Liver (tissue), 9 donors: Measurements from ENCODE around the gene KAZALD1. TPM values are rescaled to one million over a fixed set of nuclear protein-coding genes. Genes with fewer than 3 reads are reported as not detected.

ENCODE experiments used
- DNase-seq: peaks from one replicate; pipeline ENCODE4 v3.0.0-alpha.2; 2017; ENCODE audit warnings: low spot score
- H3K27ac ChIP-seq, 2 donors: one replicate each; pipeline ENCODE4 v1.7.0; 2013; ENCODE audit warnings: inconsistent platforms in 2 of 2, low read length in 2 of 2, control low read depth in 1 of 2, low read depth in 1 of 2, mild to moderate bottlenecking in 1 of 2
- H3K27me3 ChIP-seq, 4 donors: one replicate each; pipeline versions ENCODE4 v1.6.1 to v1.7.0; 2013; ENCODE audit warnings: low read length in 3 of 4, inconsistent platforms in 1 of 4, mild to moderate bottlenecking in 1 of 4, moderate library complexity in 1 of 4; ENCODE audit not compliant: control insufficient read depth in 4 of 4, insufficient read depth in 4 of 4
- H3K36me3 ChIP-seq, 4 donors: one replicate each; pipeline versions ENCODE4 v1.6.1 to v1.7.0; 2013; ENCODE audit warnings: low read length in 3 of 4, mild to moderate bottlenecking in 3 of 4, low read depth in 1 of 4, moderate library complexity in 1 of 4; ENCODE audit not compliant: control insufficient read depth in 4 of 4, insufficient read depth in 3 of 4
- H3K4me1 ChIP-seq, 4 donors: one replicate each; pipeline versions ENCODE4 v1.6.1 to v1.7.0; 2013; ENCODE audit warnings: low read length in 3 of 4, mild to moderate bottlenecking in 3 of 4, moderate library complexity in 1 of 4; ENCODE audit not compliant: control insufficient read depth in 4 of 4, insufficient read depth in 4 of 4
- H3K4me3 ChIP-seq, 3 donors: one replicate each; pipeline versions ENCODE4 v1.6.1 to v1.7.0; 2013; ENCODE audit warnings: low read length in 3 of 3, control low read depth in 1 of 3, low read depth in 1 of 3, mild to moderate bottlenecking in 1 of 3
- H3K9ac ChIP-seq, 2 donors: one replicate each; pipeline ENCODE4 v1.7.0; 2013; ENCODE audit warnings: low read length in 2 of 2, mild to moderate bottlenecking in 2 of 2, moderate library complexity in 2 of 2, control low read depth in 1 of 2, low read depth in 1 of 2
- H3K9me3 ChIP-seq, 4 donors: one replicate each; pipeline versions ENCODE4 v1.6.1 to v1.7.0; 2013; ENCODE audit warnings: low read length in 3 of 4; ENCODE audit not compliant: control insufficient read depth in 4 of 4
- ATF3 ChIP-seq: IDR thresholded peaks from 2 replicates; pipeline ENCODE4 v1.6.1; 2016; ENCODE audit warnings: antibody characterized with exemption
- CTCF ChIP-seq: fragments of 150-350 bp; IDR thresholded peaks from 2 replicates; pipeline ENCODE4 v1.5.1; 2017; ENCODE audit warnings: improper control_type of control experiment, low read depth, low read length; ENCODE audit not compliant: missing input control
- EGR1 ChIP-seq, 2 donors: IDR thresholded peaks; 2 replicates each; pipeline ENCODE4 v1.6.1; 2016 to 2018; ENCODE audit warnings: antibody characterized with exemption in 2 of 2, low read depth in 2 of 2
- FOXA1 ChIP-seq: IDR thresholded peaks from 2 replicates; pipeline ENCODE4 v1.6.1; 2016; ENCODE audit warnings: antibody characterized with exemption
- HNF4G ChIP-seq: IDR thresholded peaks from 2 replicates; pipeline ENCODE4 v1.6.1; 2016; ENCODE audit warnings: antibody characterized with exemption
- JUND ChIP-seq, 2 donors: IDR thresholded peaks; 2 replicates each; pipeline ENCODE4 v1.6.1; 2016; ENCODE audit warnings: antibody characterized with exemption in 2 of 2
- MAX ChIP-seq: IDR thresholded peaks from 2 replicates; pipeline ENCODE4 v1.6.1; 2016; ENCODE audit warnings: antibody characterized with exemption
- NR2F2 ChIP-seq: IDR thresholded peaks from 2 replicates; pipeline ENCODE4 v1.6.1; 2016; ENCODE audit warnings: antibody characterized with exemption
- RAD21 ChIP-seq, 2 donors: IDR thresholded peaks; 2 replicates each; pipeline ENCODE4 v1.6.1; 2016; ENCODE audit warnings: antibody characterized with exemption in 2 of 2, mild to moderate bottlenecking in 2 of 2
- SP1 ChIP-seq: IDR thresholded peaks from 2 replicates; pipeline ENCODE4 v1.6.1; 2018; ENCODE audit warnings: antibody characterized with exemption, mild to moderate bottlenecking
- TAF1 ChIP-seq: conservative IDR thresholded peaks from 2 replicates; pipeline ENCODE4 v1.6.1; 2016; ENCODE audit warnings: antibody characterized with exemption, mild to moderate bottlenecking
- YY1 ChIP-seq: IDR thresholded peaks from 2 replicates; pipeline ENCODE4 v1.6.1; 2016; ENCODE audit warnings: antibody characterized with exemption, mild to moderate bottlenecking
- ZBTB33 ChIP-seq: IDR thresholded peaks from 2 replicates; pipeline ENCODE4 v1.6.1; 2016; ENCODE audit warnings: antibody characterized with exemption
- WGBS: extraction: QIAGEN DNeasy Blood & Tissue Kit; methylation state at CpG from one replicate; pipeline ENCODE4 v1.1.7; 2013; 5-methylcytosine and 5-hydroxymethylcytosine counted together
- polyA plus RNA-seq, 2 donors: library from polyadenylated mRNA; stranded (reverse) in 1 of 2; unstranded in 1 of 2; fragments of 200-250 nt in 1 of 2; fragments of >200 nt in 1 of 2; fragmentation: Nextera tagmentation in 1 of 2; extraction: Ambion mirVana in 1 of 2; gene quantifications; one replicate each; pipeline versions ENCODE4 v1.2.1 to v1.2.3, GENCODE V29; 2013 to 2015
- total RNA-seq, 2 donors: library from RNA; depleted of rRNA; stranded (reverse); fragments of >200 nt; gene quantifications; one replicate each; pipeline ENCODE4 v1.2.3, GENCODE V29; 2014
- donor health status: healthy.
- donor health status: healthy.
- donor health status: healthy.
- donor health status: healthy.
- donor health status: healthy.

The KAZALD1 gene
- total and polyA plus RNA-seq, 4 donors, result 0.21 to 1.2 (median 0.71) TPM

- H3K4me1 ChIP-seq, result peaks cover 17 to 45% (median 28%) of the 10 kb centered on the region in 4 donors
- no peak overlapping the region for H3K9ac ChIP-seq
- no peak for TF ChIP-seq HNF4G
- TF ChIP-seq CTCF, result no peak
- no peak for TF ChIP-seq ZBTB33
- no peak for TF ChIP-seq EGR1 (IDR thresholded peaks at IDR 0.05; ENCODE audit: low read depth in 2 of 2)
- no peak for TF ChIP-seq YY1
- TF ChIP-seq JUND (IDR thresholded peaks at IDR 0.05), result no peak
- no peak for TF ChIP-seq SP1
- TF ChIP-seq MAX, result no peak
- no peak for TF ChIP-seq RAD21 (IDR thresholded peaks at IDR 0.05)
- no peak for TF ChIP-seq FOXA1
- no peak for TF ChIP-seq TAF1
- TF ChIP-seq ATF3, result no peak
- no peaks in the 10 kb centered on the region for H3K9me3 ChIP-seq
- H3K4me3 ChIP-seq, result peak overlapping the region in 1 of 3 donors; percentile 55
- no peak overlapping the region for H3K27ac ChIP-seq
- peaks cover 0 to 4% (median under 1%) of the 10 kb centered on the region in 4 donors for H3K27me3 ChIP-seq
- DNase-seq, result no peak
- H3K36me3 ChIP-seq, result no peaks in the 10 kb centered on the region
- 84% methylated on average over 3 of the region's 3 CpGs for WGBS
Observed at GRCh38 chr10:101065481-101066145, 3.8 kb downstream of the KAZALD1 start.

- Histone ChIP-seq H3K4me1 (peaks cover 17 to 41% (median 25%) of the 10 kb centered on the region in 4 donors), H3K9ac (no peak overlapping the region), H3K27ac (no peak overlapping the region), H3K27me3 (peaks cover 0 to 4% (median under 1%) of the 10 kb centered on the region in 4 donors), H3K9me3 (no peaks in the 10 kb centered on the region), H3K36me3 (no peaks in the 10 kb centered on the region), H3K4me3 (peak overlapping the region in 1 of 3 donors; percentile 55)
- WGBS, result 5% methylated on average over 49 of the region's 49 CpGs
- no peak for TF ChIP-seq NR2F2
- peak; percentile 6 to 15 for TF ChIP-seq RAD21 (IDR thresholded peaks at IDR 0.05)
- TF ChIP-seq ZBTB33, result no peak
- TF ChIP-seq FOXA1, result no peak
- no peak for TF ChIP-seq ATF3
- peak; percentile 9 for TF ChIP-seq CTCF
- TF ChIP-seq MAX, result no peak
- TF ChIP-seq EGR1 (IDR thresholded peaks at IDR 0.05; ENCODE audit: low read depth in 2 of 2), result no peak
- DNase-seq, result peak; percentile 77
Observed at GRCh38 chr10:101066146-101066895, 4.5 kb downstream of the KAZALD1 start.
